Measurements from ENCODE around the gene RHOF.

DNA sequence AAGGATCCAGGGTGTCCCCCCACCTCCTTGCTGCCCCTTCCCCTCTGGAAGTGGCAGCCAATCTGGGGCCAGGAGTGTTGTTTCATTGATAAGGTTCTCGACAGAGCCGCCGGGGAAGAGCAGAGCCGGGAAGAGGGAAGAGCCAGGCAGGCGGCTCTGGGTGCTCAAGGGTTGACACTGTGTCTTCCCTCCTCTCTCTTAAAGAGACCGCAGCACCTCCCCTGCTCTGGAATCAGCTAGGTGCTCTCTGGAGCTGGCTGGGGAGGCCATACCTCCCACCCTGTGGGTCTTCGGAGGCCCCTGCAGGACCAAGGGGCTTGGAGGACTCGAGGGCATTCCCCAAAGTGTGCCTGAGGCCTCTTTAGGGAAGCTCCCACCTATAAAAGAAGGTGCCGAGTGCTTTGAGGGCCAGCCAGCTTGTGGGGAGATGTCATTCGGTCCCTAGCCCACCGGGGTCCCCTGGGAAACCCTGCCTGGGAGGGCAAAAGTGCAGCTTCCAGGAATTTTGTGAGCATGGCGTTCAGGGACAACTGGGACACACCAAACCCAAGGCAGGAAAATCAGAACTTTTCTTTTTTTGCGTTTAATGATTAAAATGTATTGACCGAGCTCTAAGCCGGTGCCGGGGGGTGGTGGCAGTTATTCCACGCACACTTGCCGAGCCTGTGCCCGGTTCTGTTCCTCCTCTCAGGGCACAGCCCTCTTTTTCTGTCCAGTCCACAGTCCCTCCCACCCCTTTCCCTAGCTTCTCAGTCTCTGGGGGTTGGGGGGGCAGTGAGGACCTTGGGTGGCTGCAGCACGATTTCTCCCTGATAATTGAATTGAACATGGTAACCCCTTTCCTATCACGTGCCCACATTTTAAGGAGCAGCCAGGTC, 13.3 kb upstream of the RHOF start:
- TF ChIP-seq, protein P1, sequence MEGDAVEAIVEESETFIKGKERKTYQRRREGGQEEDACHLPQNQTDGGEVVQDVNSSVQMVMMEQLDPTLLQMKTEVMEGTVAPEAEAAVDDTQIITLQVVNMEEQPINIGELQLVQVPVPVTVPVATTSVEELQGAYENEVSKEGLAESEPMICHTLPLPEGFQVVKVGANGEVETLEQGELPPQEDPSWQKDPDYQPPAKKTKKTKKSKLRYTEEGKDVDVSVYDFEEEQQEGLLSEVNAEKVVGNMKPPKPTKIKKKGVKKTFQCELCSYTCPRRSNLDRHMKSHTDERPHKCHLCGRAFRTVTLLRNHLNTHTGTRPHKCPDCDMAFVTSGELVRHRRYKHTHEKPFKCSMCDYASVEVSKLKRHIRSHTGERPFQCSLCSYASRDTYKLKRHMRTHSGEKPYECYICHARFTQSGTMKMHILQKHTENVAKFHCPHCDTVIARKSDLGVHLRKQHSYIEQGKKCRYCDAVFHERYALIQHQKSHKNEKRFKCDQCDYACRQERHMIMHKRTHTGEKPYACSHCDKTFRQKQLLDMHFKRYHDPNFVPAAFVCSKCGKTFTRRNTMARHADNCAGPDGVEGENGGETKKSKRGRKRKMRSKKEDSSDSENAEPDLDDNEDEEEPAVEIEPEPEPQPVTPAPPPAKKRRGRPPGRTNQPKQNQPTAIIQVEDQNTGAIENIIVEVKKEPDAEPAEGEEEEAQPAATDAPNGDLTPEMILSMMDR (IDR thresholded peaks at IDR 0.05) = no peak
- TF ChIP-seq POLR2A (IDR thresholded peaks at IDR 0.05) = no peak
